Inflammatory macrophage treated with lipopolysaccharide for 1 hour (primary cell): ENCODE data around the gene DCAF15.
"Not testable (repeated sequence)": the region's sequence is repeated elsewhere in the genome, so short reads cannot be mapped to it uniquely, and the experiment has no call there.

Experiments used
- DNase-seq, 2 donors: peaks; one replicate each; pipeline ENCODE4 v3.0.0-alpha.2; 2020 to 2022

DCAF15 gene

GRCh38 chr19:13960863-13961784, 8.8 kb downstream of the DCAF15 start:
- no peak for DNase-seq

GRCh38 chr19:13961826-13962698, 9.8 kb downstream of the DCAF15 start:
- no peak for DNase-seq

- no peak for DNase-seq
These were observed 10.6 kb downstream of the DCAF15 start for GRCh38 chr19:13962699-13963602.

- no peak for DNase-seq
These were observed 11.3 kb downstream of the DCAF15 start for GRCh38 chr19:13963603-13964105.

- no peak for DNase-seq
These were observed 12.5 kb downstream of the DCAF15 start for GRCh38 chr19:13964776-13965175.

GRCh38 chr19:13965377-13965896, 13.1 kb downstream of the DCAF15 start:
- DNase-seq, result no peak

- DNase-seq, result no peak
These were observed 13.8 kb downstream of the DCAF15 start for GRCh38 chr19:13965926-13966683.

- no peak for DNase-seq
These were observed 14.4 kb downstream of the DCAF15 start for GRCh38 chr19:13966684-13967128.

- DNase-seq, result not testable (repeated sequence)
These were observed 14.9 kb downstream of the DCAF15 start for GRCh38 chr19:13967206-13967605.

- DNase-seq, result no peak
These were observed 16.1 kb downstream of the DCAF15 start for GRCh38 chr19:13968383-13968935.

GRCh38 chr19:13968999-13969398, 16.7 kb downstream of the DCAF15 start:
- no peak for DNase-seq

- DNase-seq, result no peak
These were observed 17.6 kb downstream of the DCAF15 start for GRCh38 chr19:13969897-13970296.

- not testable (repeated sequence) for DNase-seq
These were observed 19.6 kb downstream of the DCAF15 start for GRCh38 chr19:13971868-13972267.

- DNase-seq, result no peak
These were observed 20.3 kb downstream of the DCAF15 start for GRCh38 chr19:13972368-13973155.

GRCh38 chr19:13973479-13973878, 21.2 kb downstream of the DCAF15 start:
- DNase-seq, result not testable (repeated sequence)

GRCh38 chr19:13974073-13974472, 21.8 kb downstream of the DCAF15 start:
- DNase-seq, result no peak

GRCh38 chr19:13975870-13976269, 23.6 kb downstream of the DCAF15 start:
- no peak for DNase-seq

- no peak for DNase-seq
These were observed 24.1 kb downstream of the DCAF15 start for GRCh38 chr19:13976446-13976845.

GRCh38 chr19:13977803-13978202, 25.5 kb downstream of the DCAF15 start:
- DNase-seq, result no peak
